Esophagus muscularis mucosa (tissue), 3 donors: ENCODE results near the gene PF4V1.

Experiments
- POLR2A ChIP-seq: fragments of 450-650 bp; IDR thresholded peaks from one replicate; pipeline ENCODE4 v1.6.1; 2017; ENCODE audit warnings: antibody characterized with exemption, moderate library complexity, mild to moderate bottlenecking, low read depth
- POLR2AphosphoS5 ChIP-seq, 2 donors: sonication (generic); formaldehyde crosslinking; IDR thresholded peaks; one replicate each; pipeline ENCODE4 v1.6.1; 2017; ENCODE audit warnings: antibody characterized with exemption in 2 of 2
- TF ChIP-seq, protein P1 (sequence below), 3 experiments: fragments of 200-600 bp in 2 of 3; fragments of 450-650 bp in 1 of 3; sonication (generic) in 2 of 3; IDR thresholded peaks; one replicate each; pipeline ENCODE4 v1.5.1; 2017 to 2019; ENCODE audit warnings: antibody characterized with exemption in 3 of 3, mild to moderate bottlenecking in 2 of 3, moderate library complexity in 1 of 3

DNA sequence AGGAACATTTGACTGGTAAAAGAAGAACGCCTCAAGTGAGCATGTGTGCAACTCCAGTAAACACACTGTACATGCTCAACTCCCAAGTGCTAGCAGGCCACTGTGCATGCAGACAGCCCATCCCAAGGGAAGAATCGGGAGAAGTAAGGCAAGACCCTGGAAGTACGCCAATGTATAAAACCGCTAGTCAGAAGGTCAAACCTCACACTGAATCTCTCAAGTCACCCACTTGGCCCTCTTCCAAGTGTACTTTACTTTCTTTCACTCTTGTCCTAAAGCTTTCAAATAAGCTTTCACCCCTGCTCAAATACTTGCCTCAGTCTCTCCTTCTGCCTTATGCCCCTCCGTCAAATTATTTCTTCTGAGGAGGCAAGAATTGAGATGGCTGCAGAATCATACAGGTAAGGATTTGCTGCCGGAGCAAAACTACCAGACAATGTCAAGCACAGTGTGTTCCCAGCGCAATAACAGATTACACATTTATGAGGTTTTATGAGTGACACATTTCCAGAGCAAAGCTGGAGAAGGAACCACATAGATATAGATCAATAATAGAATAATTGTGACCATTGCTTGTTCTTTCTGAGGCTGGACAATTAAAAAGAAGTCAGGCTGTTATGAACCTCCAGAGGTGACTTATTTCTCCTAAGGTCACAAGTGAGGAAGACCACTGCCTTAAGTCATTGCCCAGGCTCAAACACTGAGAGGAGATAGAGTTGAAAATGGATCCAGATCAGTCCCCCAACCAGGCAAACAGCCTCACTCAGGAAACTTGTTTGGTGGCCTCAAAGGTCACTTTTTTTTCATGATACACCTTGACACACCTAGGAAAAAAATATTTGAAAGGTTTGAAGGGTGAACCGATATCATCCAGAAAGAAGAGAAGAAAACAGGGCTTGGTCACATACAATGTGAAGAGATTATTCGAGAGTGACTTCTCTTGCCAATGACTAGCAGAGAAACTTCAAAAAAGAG, 42.4 kb downstream of the PF4V1 start:
- TF ChIP-seq POLR2A = no peak
- TF ChIP-seq, protein P1, sequence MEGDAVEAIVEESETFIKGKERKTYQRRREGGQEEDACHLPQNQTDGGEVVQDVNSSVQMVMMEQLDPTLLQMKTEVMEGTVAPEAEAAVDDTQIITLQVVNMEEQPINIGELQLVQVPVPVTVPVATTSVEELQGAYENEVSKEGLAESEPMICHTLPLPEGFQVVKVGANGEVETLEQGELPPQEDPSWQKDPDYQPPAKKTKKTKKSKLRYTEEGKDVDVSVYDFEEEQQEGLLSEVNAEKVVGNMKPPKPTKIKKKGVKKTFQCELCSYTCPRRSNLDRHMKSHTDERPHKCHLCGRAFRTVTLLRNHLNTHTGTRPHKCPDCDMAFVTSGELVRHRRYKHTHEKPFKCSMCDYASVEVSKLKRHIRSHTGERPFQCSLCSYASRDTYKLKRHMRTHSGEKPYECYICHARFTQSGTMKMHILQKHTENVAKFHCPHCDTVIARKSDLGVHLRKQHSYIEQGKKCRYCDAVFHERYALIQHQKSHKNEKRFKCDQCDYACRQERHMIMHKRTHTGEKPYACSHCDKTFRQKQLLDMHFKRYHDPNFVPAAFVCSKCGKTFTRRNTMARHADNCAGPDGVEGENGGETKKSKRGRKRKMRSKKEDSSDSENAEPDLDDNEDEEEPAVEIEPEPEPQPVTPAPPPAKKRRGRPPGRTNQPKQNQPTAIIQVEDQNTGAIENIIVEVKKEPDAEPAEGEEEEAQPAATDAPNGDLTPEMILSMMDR (IDR thresholded peaks at IDR 0.05) = no peak
- TF ChIP-seq POLR2AphosphoS5 (IDR thresholded peaks at IDR 0.05) = no peak
